Measurements from ENCODE around the gene SIPA1L3. TPM values are rescaled to one million over a fixed set of nuclear protein-coding genes. Genes with fewer than 3 reads are reported as not detected.

SIPA1L3 gene
- total RNA-seq, 3 donors from 2014 or later = 13.8 to 15.9 (median 15.7) TPM

DNA sequence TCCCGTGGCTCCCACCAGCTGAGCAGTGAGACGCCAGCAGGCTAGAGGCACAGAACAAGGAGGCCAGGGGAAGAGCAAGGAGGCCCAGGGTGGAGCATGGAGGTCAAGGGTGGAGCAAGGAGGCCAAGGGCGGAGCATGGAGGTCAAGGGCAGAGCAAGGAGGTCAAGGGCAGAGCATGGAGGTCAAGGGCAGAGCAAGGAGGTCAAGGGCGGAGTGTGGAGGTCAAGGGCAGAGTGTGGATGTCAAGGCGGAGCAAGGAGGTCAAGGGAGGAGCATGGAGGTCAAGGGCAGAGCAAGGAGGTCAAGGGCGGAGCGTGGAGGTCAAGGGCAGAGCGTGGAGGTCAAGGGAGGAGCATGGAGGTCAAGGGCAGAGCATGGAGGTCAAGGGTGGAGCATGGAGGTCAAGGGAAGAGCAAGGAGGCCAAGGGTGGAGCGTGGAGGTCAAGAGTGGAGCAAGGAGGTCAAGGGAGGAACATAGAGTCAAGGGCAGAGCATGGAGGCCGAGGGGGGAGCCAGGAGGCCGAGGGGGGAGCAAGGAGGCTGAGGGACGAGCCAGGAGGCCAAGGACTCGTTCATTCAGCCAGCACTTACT is 289.3 kb downstream of the SIPA1L3 start:
- Mint-ChIP-seq H3K4me1 (ENCODE audit: low read depth) (no peaks in the 10 kb centered on the region), H3K4me3 (no peak overlapping the region), H3K27me3 (ENCODE audit: low read depth) (no peaks in the 10 kb centered on the region), H3K9me3 (no peaks in the 10 kb centered on the region), H3K36me3 (ENCODE audit: insufficient read depth) (peaks cover 16% of the 10 kb centered on the region)
- DNase-seq (no peak), ATAC-seq (no peak)

DNA sequence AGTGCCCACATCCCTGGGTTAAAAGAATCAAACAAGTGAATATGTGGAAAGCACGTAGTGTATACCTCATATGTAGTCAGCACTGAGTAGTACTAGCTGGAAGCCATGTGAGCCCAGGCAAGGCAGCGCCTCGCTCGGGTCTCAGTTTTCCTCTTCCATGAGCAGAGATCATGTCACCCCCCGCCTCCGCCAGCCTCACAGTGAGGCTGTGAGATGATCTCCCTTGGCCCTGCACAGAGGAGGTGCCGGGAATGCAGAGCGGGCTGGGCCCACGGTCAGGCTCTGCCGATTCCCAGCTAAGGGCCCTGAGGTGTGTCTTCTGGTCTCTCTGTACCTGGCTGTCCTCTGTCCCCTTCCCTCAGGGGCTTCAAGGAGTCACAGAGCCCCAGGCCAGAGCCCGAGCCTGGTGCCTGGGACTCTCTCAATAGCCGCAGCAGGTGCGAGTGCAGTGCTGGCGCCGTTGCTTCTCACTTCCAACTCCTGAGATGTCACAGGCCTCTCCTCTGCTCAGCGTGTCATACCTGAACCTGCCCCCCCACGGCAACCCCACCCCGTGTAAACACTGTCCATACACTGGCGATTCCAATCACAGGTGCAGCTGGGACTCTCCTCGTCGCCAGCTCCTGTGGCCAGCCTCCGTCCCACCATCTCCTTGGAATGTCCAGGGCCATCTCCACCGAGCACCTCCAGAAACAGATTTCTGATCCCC is 290.1 kb downstream of the SIPA1L3 start:
- no peaks in the 10 kb centered on the region for H3K4me1 Mint-ChIP-seq (ENCODE audit: low read depth)
- no peaks in the 10 kb centered on the region for H3K9me3 Mint-ChIP-seq
- no peaks in the 10 kb centered on the region for H3K27me3 Mint-ChIP-seq (ENCODE audit: low read depth)
- H3K4me3 Mint-ChIP-seq = no peak overlapping the region
- no peak for DNase-seq
- ATAC-seq = no peak
- H3K36me3 Mint-ChIP-seq (ENCODE audit: insufficient read depth) = peaks cover 17% of the 10 kb centered on the region

DNA sequence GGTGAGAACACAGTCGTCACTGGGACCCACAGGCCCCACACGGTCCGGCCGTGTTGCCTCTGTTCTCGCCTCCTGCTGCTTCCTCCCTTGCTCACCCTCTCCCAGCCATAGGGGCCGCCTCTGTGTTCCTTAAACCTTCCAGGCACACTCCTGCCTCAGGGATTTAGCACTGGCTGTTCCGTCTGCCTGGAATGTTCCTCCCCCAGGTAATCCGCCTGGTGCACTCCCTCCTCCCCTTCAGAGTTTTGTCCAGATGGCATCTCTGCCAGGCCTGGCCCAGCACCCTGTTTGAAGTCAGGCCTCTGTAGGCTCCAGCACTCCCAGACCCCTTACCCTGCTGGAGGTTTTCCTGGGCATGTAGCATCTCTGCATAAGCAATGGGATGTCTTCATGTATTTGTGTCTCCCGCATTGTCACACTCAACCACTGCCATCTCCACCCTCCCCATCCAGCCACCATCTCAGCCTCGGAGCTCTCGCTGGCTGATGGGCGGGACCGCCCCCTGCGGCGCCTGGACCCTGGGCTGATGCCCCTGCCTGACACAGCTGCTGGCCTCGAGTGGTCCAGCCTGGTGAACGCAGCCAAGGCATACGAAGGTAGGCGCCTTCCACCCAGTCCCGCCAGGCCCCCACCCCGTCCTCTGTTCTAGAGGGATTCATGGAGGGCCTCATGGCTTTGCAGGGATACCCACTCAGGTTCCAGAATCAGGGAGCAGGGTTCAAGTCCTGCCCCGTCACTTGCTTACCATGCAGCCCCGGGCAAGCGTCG is 291.1 kb downstream of the SIPA1L3 start:
- no peak for DNase-seq
- no peak for ATAC-seq

DNA sequence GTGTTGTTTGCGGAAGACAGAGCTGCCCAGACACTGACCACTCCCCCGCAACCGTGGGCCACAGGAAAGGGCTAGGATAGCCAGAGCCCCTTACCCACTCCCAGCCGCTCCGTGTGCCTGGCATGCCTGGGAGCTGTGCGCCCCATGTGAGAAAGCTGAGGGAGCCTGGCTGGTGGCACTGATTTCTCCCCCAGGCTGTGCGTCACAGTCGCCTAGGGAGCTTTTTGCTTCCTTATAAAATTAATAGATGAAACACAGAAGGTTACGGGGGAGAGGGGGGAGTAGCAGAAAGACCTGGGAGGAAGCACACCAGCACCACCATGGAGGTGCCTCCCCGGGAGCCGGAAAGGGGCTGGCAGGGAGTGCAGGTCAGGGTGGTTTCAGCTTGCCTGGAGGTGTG is 292.3 kb downstream of the SIPA1L3 start:
- DNase-seq (no peak), ATAC-seq (no peak)
- H3K27me3 Mint-ChIP-seq (ENCODE audit: low read depth) = no peaks in the 10 kb centered on the region
- H3K4me1 Mint-ChIP-seq (ENCODE audit: low read depth) = no peaks in the 10 kb centered on the region
- H3K36me3 Mint-ChIP-seq (ENCODE audit: insufficient read depth) = peaks cover 21% of the 10 kb centered on the region
- no peaks in the 10 kb centered on the region for H3K9me3 Mint-ChIP-seq
- H3K4me3 Mint-ChIP-seq = no peak overlapping the region

More for the DNA sequence above, 291.1 kb downstream of the SIPA1L3 start:
- H3K27me3 Mint-ChIP-seq (ENCODE audit: low read depth) = no peaks in the 10 kb centered on the region
- H3K36me3 Mint-ChIP-seq (ENCODE audit: insufficient read depth) = peaks cover 21% of the 10 kb centered on the region
- no peaks in the 10 kb centered on the region for H3K9me3 Mint-ChIP-seq
- H3K4me1 Mint-ChIP-seq (ENCODE audit: low read depth) = no peaks in the 10 kb centered on the region
- no peak overlapping the region for H3K4me3 Mint-ChIP-seq

DNA sequence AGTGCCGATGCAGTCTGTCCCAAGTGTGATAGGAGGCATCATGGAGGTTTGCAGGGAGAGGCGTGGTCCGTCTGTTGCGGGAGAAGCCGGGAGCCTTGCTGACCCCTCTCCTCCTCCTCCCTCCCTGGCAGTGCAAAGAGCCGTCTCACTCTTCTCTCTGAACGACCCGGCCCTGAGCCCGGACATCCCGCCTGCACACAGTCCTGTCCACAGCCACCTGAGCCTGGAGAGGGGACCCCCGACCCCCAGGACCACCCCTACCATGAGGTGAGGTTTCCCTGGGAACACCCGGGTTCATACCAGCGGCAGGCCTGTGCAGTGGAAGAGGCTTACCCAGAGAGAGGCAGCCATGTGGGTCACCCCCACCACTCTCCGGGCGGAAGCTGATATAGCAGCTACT is 294.7 kb downstream of the SIPA1L3 start:
- Mint-ChIP-seq H3K4me1 (ENCODE audit: low read depth) (no peaks in the 10 kb centered on the region), H3K27me3 (ENCODE audit: low read depth) (no peaks in the 10 kb centered on the region)

DNA sequence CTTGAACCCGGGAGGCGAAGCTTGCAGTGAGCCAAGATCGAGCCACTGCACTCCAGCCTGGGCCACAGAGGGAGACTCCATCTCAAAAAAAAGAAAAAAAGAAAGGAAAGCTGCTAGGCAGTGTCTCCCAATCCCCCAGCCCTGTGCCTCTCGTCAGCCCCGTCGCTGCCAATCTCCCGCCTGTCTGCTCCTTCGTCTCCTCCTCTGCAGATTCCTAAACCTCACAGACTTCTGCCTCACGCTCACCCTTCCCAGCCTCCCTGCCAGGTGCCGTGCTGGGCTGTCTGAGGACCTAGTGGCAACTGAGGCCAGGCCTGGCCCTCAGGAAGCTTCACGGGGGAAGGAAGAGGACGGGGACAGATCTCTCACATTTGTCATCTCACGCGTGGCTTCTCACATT is 295.5 kb downstream of the SIPA1L3 start:
- no peaks in the 10 kb centered on the region for H3K9me3 Mint-ChIP-seq
- no peaks in the 10 kb centered on the region for H3K4me1 Mint-ChIP-seq (ENCODE audit: low read depth)
- H3K36me3 Mint-ChIP-seq (ENCODE audit: insufficient read depth) = peaks cover 15% of the 10 kb centered on the region

More for the DNA sequence above, 294.7 kb downstream of the SIPA1L3 start:
- DNase-seq (no peak), ATAC-seq (no peak)
- peaks cover 13% of the 10 kb centered on the region for H3K36me3 Mint-ChIP-seq (ENCODE audit: insufficient read depth)
- no peak overlapping the region for H3K4me3 Mint-ChIP-seq
- no peaks in the 10 kb centered on the region for H3K9me3 Mint-ChIP-seq

DNA sequence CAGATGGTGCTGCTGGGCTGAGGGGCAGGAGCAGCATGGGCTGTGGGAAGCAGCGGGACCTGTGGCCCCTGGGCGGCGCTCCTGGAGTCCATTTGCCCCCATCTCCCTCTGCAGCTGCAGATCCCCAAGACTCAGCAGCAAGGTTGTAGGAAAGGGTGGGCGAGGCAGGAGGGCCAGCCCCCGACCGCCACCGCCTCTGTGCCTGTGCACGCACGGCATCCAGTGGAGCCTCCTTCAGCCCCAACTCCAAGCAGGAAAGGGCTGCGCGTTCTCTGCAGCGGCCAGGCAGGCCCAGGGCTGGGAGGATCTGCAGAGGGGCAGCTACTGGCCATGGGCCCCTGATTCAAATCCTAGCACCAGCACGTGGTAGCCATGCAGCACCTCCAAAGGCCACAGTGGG is 296.2 kb downstream of the SIPA1L3 start:
- ATAC-seq (no peak), DNase-seq (no peak)
- H3K27me3 Mint-ChIP-seq (ENCODE audit: low read depth) = peaks cover under 1% of the 10 kb centered on the region
- no peak overlapping the region for H3K4me3 Mint-ChIP-seq
- no peaks in the 10 kb centered on the region for H3K4me1 Mint-ChIP-seq (ENCODE audit: low read depth)
- H3K9me3 Mint-ChIP-seq = no peaks in the 10 kb centered on the region
- peaks cover 15% of the 10 kb centered on the region for H3K36me3 Mint-ChIP-seq (ENCODE audit: insufficient read depth)

More for the DNA sequence above, 295.5 kb downstream of the SIPA1L3 start:
- Mint-ChIP-seq H3K27me3 (ENCODE audit: low read depth) (no peaks in the 10 kb centered on the region), H3K4me3 (no peak overlapping the region)
- DNase-seq = no peak
- ATAC-seq = no peak

DNA sequence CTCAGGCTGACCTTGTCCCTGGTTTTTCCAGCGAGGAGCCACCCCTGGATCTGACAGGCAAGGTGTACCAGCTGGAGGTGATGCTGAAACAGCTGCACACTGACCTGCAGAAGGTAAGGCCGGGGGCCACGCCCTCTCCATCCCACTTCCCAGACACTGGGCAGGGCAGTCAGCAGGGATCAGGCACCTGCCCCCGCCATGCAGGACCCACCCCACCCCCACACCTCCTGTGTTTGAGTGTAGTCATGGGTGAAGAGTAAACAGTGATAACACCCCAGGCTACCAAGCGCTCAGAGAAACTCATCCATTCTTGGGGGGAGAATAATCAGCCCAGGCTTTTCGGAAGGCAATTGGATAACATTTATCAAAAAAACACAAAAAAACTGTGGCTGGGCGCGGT is 297.1 kb downstream of the SIPA1L3 start:
- peaks cover 16% of the 10 kb centered on the region for H3K36me3 Mint-ChIP-seq (ENCODE audit: insufficient read depth)
- H3K4me3 Mint-ChIP-seq = no peak overlapping the region
- H3K27me3 Mint-ChIP-seq (ENCODE audit: low read depth) = peaks cover 8% of the 10 kb centered on the region
- ATAC-seq (no peak), DNase-seq (no peak)
- H3K4me1 Mint-ChIP-seq (ENCODE audit: low read depth) = no peaks in the 10 kb centered on the region
- H3K9me3 Mint-ChIP-seq = no peaks in the 10 kb centered on the region

DNA sequence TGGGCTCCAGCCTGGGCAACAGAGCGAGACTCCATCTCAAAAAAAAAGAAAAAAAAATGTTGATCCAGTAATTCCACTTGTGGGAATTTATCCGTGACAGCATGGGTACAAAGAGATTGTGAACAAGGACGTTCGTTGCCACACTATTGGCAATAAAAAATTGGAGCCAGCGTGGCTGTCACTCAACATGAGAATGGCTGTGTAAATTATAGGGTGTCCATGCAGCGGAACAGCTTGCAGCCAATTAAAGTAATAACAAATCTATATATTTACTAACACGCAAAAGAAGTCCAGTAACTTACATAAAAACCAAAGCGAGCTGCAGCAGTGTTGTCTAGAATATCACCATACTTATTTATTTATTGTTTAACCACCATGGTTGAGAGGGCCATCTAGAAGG is 297.7 kb downstream of the SIPA1L3 start:
- ATAC-seq (no peak), DNase-seq (no peak)
- Mint-ChIP-seq H3K4me1 (ENCODE audit: low read depth) (peaks cover under 1% of the 10 kb centered on the region), H3K27me3 (ENCODE audit: low read depth) (peaks cover 13% of the 10 kb centered on the region), H3K4me3 (no peak overlapping the region), H3K9me3 (no peaks in the 10 kb centered on the region), H3K36me3 (ENCODE audit: insufficient read depth) (peaks cover 16% of the 10 kb centered on the region)

DNA sequence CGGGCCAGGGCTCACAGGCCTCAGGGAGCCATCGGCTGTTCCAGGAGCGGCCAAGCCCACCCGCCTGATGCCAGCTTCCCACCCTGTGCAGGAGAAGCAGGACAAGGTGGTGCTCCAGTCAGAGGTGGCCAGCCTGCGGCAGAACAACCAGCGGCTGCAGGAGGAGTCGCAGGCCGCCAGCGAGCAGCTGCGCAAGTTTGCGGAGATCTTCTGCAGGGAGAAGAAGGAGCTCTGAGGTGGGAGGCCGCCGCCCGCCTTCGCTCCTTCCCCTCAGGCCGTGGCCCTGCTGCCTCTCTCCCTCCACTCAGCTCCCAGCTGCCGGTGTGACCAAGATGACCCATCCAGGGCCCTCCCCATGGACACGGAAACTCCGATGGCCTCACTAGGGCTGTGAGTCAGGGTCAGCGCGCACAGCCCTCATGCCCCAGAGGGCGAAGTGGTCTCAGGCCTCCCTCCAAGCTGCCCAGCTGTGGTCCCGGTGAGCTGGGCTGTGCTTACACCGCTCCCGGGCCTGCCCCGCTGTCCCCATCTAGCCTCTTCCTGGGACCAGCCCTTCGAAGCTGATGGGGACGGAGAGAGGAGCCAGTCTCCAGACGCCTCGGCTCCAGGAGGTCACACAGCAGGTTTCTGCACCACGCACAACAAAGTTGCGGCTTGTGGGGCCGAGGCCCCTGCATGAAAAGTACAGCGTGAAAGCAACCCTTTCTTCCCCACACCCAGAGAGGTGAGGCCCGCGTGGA is 299.2 kb downstream of the SIPA1L3 start:
- no peaks in the 10 kb centered on the region for H3K9me3 Mint-ChIP-seq
- H3K36me3 Mint-ChIP-seq (ENCODE audit: insufficient read depth) = peaks cover 15% of the 10 kb centered on the region
- H3K4me3 Mint-ChIP-seq = no peak overlapping the region
- DNase-seq (no peak), ATAC-seq (no peak)
- peaks cover 25% of the 10 kb centered on the region for H3K27me3 Mint-ChIP-seq (ENCODE audit: low read depth)
- H3K4me1 Mint-ChIP-seq (ENCODE audit: low read depth) = peaks cover 10% of the 10 kb centered on the region

DNA sequence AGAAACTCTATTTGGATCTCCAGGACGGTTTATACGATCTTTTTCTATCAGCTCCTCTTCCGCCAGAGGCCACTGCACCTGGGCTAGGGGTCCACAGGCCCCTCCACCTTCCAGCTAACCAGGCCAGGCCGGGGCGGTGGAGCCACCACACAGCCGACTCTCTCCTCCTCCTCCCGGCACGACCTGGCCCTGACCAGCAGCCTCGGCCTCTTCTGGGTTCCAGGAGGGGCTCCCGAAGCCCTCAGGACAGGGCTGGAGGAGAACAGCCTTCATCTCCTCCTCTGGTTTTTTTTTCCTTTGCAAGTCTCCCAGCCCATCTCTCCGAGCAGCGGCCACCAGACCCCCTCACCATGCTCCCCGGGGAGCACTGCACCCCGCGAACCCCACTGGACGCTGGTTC is 299.9 kb downstream of the SIPA1L3 start:
- Mint-ChIP-seq H3K9me3 (no peaks in the 10 kb centered on the region), H3K4me3 (no peak overlapping the region), H3K4me1 (ENCODE audit: low read depth) (peaks cover 10% of the 10 kb centered on the region), H3K27me3 (ENCODE audit: low read depth) (peaks cover 26% of the 10 kb centered on the region), H3K36me3 (ENCODE audit: insufficient read depth) (peaks cover 10% of the 10 kb centered on the region)
- DNase-seq (no peak), ATAC-seq (no peak)

DNA sequence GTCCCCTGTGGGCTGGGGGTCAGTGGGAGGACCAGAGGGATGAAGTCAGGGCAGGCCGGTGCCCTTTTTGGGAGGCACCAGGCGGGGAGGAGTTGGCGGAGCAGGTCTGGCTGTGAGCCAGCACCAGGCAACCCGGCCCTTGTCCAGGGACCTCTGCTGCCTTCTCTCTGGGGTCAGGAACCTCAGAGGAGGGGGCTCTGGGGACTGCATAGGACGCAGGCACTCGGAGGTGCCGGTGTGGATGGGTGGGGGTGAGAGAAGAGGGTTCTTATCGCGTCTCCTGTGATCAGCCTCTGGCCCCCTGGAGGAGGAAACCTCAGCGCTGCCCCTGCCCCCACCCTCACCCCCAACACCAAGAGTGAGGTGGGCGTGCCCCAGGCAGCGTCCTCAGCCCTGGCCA is 300.5 kb downstream of the SIPA1L3 start:
- DNase-seq (no peak), ATAC-seq (no peak)
- H3K4me3 Mint-ChIP-seq = no peak overlapping the region
- peaks cover 10% of the 10 kb centered on the region for H3K36me3 Mint-ChIP-seq (ENCODE audit: insufficient read depth)
- H3K4me1 Mint-ChIP-seq (ENCODE audit: low read depth) = peaks cover 10% of the 10 kb centered on the region
- no peaks in the 10 kb centered on the region for H3K9me3 Mint-ChIP-seq
- H3K27me3 Mint-ChIP-seq (ENCODE audit: low read depth) = peaks cover 26% of the 10 kb centered on the region

DNA sequence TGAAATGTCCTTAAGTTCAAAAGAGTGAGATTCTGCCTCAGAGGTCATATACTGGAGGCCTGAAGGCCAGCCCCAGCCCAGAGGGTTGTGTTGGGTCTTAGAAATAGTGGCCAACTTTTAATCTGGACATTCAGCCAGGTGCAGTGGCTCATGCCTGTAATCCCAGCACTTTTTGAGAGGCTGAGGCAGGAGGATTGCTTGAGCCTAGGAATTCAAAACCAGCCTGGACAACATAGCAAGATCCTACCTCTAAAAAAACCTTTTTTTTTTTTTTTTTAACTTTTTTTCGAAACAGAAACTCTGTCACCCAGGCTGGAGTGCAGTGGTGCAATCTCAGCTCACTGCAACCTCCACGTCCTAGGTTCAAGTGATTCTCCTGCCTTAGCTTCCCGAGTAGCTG is 301.6 kb downstream of the SIPA1L3 start:
- no peak for DNase-seq
- Mint-ChIP-seq H3K9me3 (no peaks in the 10 kb centered on the region), H3K36me3 (ENCODE audit: insufficient read depth) (peaks cover 6% of the 10 kb centered on the region), H3K4me1 (ENCODE audit: low read depth) (peaks cover 13% of the 10 kb centered on the region), H3K27me3 (ENCODE audit: low read depth) (peaks cover 34% of the 10 kb centered on the region), H3K4me3 (no peak overlapping the region)
- no peak for ATAC-seq

DNA sequence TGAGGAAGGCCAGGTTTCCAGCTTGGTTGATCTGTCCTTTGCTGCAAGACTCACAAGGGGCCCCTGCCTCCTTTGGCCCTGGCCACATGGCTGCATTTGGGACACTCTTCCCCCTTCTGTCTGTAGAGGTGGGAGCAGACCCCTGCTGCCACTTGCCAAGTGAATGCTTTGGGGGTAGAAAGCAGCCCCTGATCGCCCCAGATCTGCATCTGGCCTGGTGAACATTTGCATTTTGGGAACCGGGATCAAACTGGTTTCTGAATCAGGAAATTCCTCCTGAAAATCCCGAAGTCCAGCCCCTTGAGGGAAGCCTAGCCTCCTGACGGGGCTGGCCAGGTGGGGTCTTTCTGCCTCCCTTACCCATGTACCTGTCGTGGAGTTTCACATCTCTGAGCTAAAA is 302.1 kb downstream of the SIPA1L3 start:
- H3K27me3 Mint-ChIP-seq (ENCODE audit: low read depth) = peaks cover 39% of the 10 kb centered on the region
- DNase-seq (no peak), ATAC-seq (no peak)
- H3K4me1 Mint-ChIP-seq (ENCODE audit: low read depth) = peaks cover 18% of the 10 kb centered on the region
- H3K9me3 Mint-ChIP-seq = no peaks in the 10 kb centered on the region
- H3K36me3 Mint-ChIP-seq (ENCODE audit: insufficient read depth) = peaks cover 6% of the 10 kb centered on the region
- no peak overlapping the region for H3K4me3 Mint-ChIP-seq
